Aorta (tissue), 5 donors: ENCODE results near the gene AK6. TPM values are rescaled to one million over a fixed set of nuclear protein-coding genes. Genes with fewer than 3 reads are reported as not detected.
A peak's percentile ranks its signal among the peaks of the same experiment; 100 is the strongest.

Experiments
- ATAC-seq: fragments of 200-7000 bp; cut with Tn5 transposase; one replicate; pipeline ENCODE4 v1.9.1; 2022; ENCODE audit warnings: moderate library complexity; ENCODE audit not compliant: low FRiP score
- DNase-seq, 2 donors: peaks; one replicate each; pipeline ENCODE4 v3.0.0-alpha.2; 2020
- H3K27ac ChIP-seq, 2 donors: one replicate each; pipeline ENCODE4 v1.5.1; 2013; ENCODE audit warnings: low read length in 2 of 2, mild to moderate bottlenecking in 2 of 2, moderate library complexity in 2 of 2, control low read depth in 1 of 2, inconsistent platforms in 1 of 2, low read depth in 1 of 2
- H3K27me3 ChIP-seq, 2 donors: one replicate each; pipeline ENCODE4 v1.6.1; 2013; ENCODE audit warnings: control low read depth in 1 of 2, low read length in 1 of 2, mild to moderate bottlenecking in 1 of 2, moderate library complexity in 1 of 2; ENCODE audit not compliant: insufficient read depth in 2 of 2, control insufficient read depth in 1 of 2
- H3K36me3 ChIP-seq, 2 donors: one replicate each; pipeline ENCODE4 v1.6.1; 2013; ENCODE audit warnings: control low read depth in 1 of 2, low read length in 1 of 2, mild to moderate bottlenecking in 1 of 2; ENCODE audit not compliant: insufficient read depth in 2 of 2, control insufficient read depth in 1 of 2
- H3K4me1 ChIP-seq, 2 donors: one replicate each; pipeline ENCODE4 v1.6.1; 2013; ENCODE audit warnings: low read length in 2 of 2, control low read depth in 1 of 2, mild to moderate bottlenecking in 1 of 2, moderate library complexity in 1 of 2; ENCODE audit not compliant: insufficient read depth in 2 of 2, control insufficient read depth in 1 of 2
- H3K4me3 ChIP-seq, 2 donors: one replicate each; pipeline ENCODE4 v1.5.1; 2013; ENCODE audit warnings: low read length in 2 of 2, control low read depth in 1 of 2, mild to moderate bottlenecking in 1 of 2
- H3K9me3 ChIP-seq: one replicate; pipeline ENCODE4 v1.6.1; 2013; ENCODE audit warnings: mild to moderate bottlenecking, low read length; ENCODE audit not compliant: control insufficient read depth
- WGBS, 2 donors: extraction: QIAGEN DNeasy Blood & Tissue Kit; methylation state at CpG; one replicate each; pipeline ENCODE4 v1.1.7; 2013; 5-methylcytosine and 5-hydroxymethylcytosine counted together
- intact Hi-C, 2 donors: fragments of 100-400 bp; cut with DNase I; formaldehyde crosslinking; loops; one replicate each; pipeline versions ENCODE4 v1.14.2 to v1.15.0; 2022
- polyA plus RNA-seq, 2 donors: library from polyadenylated mRNA; stranded (reverse); fragments of 200-250 nt; gene quantifications; one replicate each; pipeline ENCODE4 v1.2.3, GENCODE V29; 2013
- total RNA-seq, 2 donors: library from RNA; stranded (reverse); fragmentation: NEBNext Ultra II Directional; extraction: Animal tissue kit (Norgen Biotek cat#: 25700); gene quantifications; one replicate each; pipeline ENCODE4 v1.2.1, GENCODE V29; 2021
- donor health status: healthy with polysubstance abuse.
- donor health status: Bipolar disorder and iron deficiency.
- donor health status: DM: no; HTN: no; CAD: no.
- donor health status: DM: no; HTN: no; CAD: no.
- donor health status: DM: yes; HTN: yes; CAD: no.

The AK6 gene
- total and polyA plus RNA-seq, 4 donors, result 28.0 to 49.3 (median 36.7) TPM

DNA sequence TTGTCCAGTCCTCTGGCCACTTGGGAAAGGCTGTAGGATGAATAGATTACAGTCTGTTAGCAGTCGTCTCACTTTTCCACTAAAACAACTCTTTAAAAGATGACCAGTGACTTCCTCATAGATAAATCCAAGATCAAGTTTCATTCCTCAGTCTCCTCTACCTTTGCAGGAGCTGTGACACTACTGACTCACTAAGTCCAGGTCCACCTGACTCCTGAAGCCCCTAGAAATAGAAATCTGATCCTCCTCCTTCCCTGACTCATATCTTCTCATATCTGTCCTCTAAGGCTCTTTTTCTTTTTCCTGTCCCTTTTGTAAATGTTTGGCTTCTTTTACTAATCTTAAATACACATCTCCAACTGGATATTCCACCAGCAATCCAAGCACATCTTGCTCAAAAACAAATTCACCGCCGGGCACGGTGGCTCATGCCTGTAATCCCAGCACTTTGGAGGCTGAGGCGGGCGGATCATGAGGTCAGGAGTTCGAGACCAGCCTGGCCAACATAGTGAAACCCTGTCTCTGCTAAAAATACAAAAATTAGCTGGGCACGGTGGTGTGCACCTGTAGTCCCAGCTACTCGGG, 39.3 kb downstream of the AK6 start:
- DNase-seq (no peak), ATAC-seq (no peak)
- Histone ChIP-seq H3K36me3 (no peaks in the 10 kb centered on the region), H3K27me3 (no peaks in the 10 kb centered on the region), H3K4me3 (no peak overlapping the region), H3K9me3 (no peaks in the 10 kb centered on the region), H3K4me1 (no peaks in the 10 kb centered on the region), H3K27ac (no peak overlapping the region)
- WGBS, 2 donors, result 85 to 87% methylated on average over 9 of the region's 9 CpGs
- intact Hi-C loops, result loop anchor here (10.0 kb wide), 2 partner anchors 95 to 165 kb away; partner anchors contain the start of genes CDK7 (in 2 of the 2) and CCNB1 (in 1 of the 2)

DNA sequence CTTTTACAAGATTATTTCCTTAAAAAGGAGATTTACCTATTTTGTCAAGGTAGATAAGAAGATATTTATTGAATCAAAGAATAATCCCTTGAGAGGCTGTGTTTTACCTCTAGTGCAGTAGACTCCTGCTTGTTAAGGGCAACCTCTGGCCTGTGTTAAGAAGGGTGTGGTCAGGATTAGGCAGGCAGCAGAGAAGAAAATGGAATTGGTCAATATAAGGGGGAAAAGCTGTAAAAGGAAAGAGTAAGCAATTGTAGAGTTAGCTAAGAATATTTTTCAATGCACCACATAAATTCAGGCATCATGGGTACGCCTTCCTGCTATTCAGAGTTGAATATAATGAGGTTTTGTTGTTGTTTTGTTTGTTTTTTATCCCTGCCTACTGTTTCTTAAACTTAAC, 43.0 kb downstream of the AK6 start:
- intact Hi-C loops, result no loop called here
- ATAC-seq (no peak), DNase-seq (no peak)
- H3K9me3 ChIP-seq, result no peaks in the 10 kb centered on the region
- no peaks in the 10 kb centered on the region for H3K36me3 ChIP-seq
- H3K4me1 ChIP-seq, result no peaks in the 10 kb centered on the region
- H3K27me3 ChIP-seq, result no peaks in the 10 kb centered on the region
- 93 to 96% methylated on average over 1 of the region's 1 CpG for WGBS, 2 donors
- no peak overlapping the region for H3K27ac ChIP-seq
- no peak overlapping the region for H3K4me3 ChIP-seq

GRCh38 chr5:69317391-69317790, 51.9 kb downstream of the AK6 start:
- WGBS, 2 donors, result 79 to 83% methylated on average over 4 of the region's 4 CpGs
- Histone ChIP-seq H3K9me3 (no peaks in the 10 kb centered on the region), H3K27ac (no peak overlapping the region), H3K4me3 (no peak overlapping the region), H3K36me3 (peaks cover 0 to 5% of the 10 kb centered on the region in 2 donors), H3K27me3 (no peaks in the 10 kb centered on the region), H3K4me1 (peaks cover 0 to 2% of the 10 kb centered on the region in 2 donors)
- ATAC-seq (no peak), DNase-seq (no peak)
- intact Hi-C loops, result no loop called here

DNA sequence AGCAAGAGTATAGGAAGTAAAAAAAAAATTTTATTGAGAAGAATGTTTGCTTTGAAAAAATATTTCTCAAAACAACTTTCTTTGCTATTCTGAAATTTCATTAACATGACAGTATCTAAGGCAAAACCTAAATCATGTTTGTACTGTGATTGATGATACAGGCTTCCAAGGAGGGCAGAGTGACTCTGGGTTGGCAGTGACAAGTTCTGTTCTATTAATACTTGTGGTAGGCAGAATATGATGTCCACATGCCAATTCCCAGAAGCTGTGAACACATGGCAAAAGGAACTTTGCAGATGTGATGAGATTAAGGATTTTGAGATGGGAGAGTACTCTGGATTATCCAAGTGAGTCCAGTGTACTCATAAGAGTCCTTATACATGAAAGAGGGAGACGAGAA, 53.3 kb downstream of the AK6 start:
- Histone ChIP-seq H3K36me3 (peaks cover 0 to 5% of the 10 kb centered on the region in 2 donors), H3K27me3 (no peaks in the 10 kb centered on the region), H3K4me3 (no peak overlapping the region), H3K27ac (peak overlapping the region in 1 of 2 donors; percentile 33), H3K9me3 (no peaks in the 10 kb centered on the region), H3K4me1 (peaks cover 0 to 2% of the 10 kb centered on the region in 2 donors)
- ATAC-seq (no peak), DNase-seq (no peak)
- intact Hi-C loops, result no loop called here
- WGBS, 2 donors, result 96 to 100% methylated on average over 1 of the region's 1 CpG

DNA sequence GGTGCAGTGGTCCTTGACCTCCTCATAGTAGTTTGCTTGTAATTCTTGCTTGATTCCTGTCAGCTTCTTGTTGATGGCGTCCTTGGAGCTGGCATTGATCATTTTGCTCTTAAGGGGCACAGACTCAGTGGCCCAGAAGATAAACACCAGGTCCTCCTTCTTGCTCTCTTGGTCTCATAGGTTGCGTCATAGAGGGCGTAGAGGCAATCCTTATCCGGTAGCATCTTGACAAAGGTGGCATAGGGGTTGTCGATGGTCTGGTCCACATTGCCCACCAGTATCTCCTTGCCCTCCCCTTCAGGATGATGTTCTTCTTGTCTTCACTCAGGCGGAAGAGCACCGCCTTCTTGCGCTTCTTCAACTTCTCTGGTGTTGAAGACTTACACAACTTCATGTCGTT, 55.9 kb downstream of the AK6 start:
- DNase-seq, result no peak
- WGBS, 2 donors, result 96% methylated on average over 9 of the region's 9 CpGs
- Histone ChIP-seq H3K27ac (no peak overlapping the region), H3K9me3 (no peaks in the 10 kb centered on the region), H3K4me3 (no peak overlapping the region), H3K36me3 (peaks cover 4 to 6% of the 10 kb centered on the region in 2 donors), H3K27me3 (no peaks in the 10 kb centered on the region), H3K4me1 (peaks cover 0 to 2% of the 10 kb centered on the region in 2 donors)
- intact Hi-C loops, result no loop called here
- no peak for ATAC-seq

DNA sequence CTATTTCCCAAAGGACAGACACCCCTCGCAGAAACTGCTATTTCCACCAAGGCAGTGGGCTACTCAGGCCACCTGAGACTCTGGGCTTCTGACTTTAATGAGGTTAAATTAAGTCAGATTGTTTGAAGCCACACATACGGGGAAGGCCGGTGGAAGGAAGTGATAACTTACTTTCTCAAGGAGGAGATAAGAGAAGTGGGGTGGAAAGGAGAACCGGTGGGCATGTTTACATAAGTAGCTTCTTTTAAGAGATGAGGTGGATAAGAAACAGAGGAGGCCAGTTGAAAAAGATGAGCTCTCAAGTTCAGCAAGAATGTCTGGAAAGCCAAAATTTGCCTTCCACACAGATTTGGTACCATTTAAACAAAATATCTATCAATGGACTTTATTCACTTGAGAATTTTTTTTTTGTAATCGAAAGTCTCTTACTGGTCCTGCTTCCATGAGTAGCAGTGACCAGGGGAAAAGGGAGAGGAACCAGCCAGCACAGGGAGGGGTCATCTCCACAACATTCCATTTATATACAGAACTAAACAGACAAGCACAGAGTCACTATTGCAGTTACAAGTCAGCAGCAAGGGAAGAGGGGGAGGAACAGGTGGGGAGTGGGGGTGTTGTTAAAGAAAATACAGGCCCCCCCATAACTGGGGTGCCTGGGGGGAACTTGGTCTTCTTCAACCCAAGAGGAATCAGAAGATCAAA, 56.7 kb downstream of the AK6 start:
- DNase-seq (no peak), ATAC-seq (no peak)
- Histone ChIP-seq H3K9me3 (no peaks in the 10 kb centered on the region), H3K36me3 (peaks cover 4 to 6% of the 10 kb centered on the region in 2 donors), H3K4me3 (no peak overlapping the region), H3K27ac (no peak overlapping the region), H3K4me1 (peaks cover 0 to 2% of the 10 kb centered on the region in 2 donors), H3K27me3 (no peaks in the 10 kb centered on the region)
- intact Hi-C loops, result no loop called here
- 84 to 85% methylated on average over 5 of the region's 5 CpGs for WGBS, 2 donors

GRCh38 chr5:69309380-69309779, 59.9 kb downstream of the AK6 start:
- Histone ChIP-seq H3K4me1 (no peaks in the 10 kb centered on the region), H3K4me3 (no peak overlapping the region), H3K27me3 (no peaks in the 10 kb centered on the region), H3K27ac (no peak overlapping the region), H3K9me3 (no peaks in the 10 kb centered on the region), H3K36me3 (peaks cover 4 to 6% of the 10 kb centered on the region in 2 donors)
- WGBS, 2 donors, result 97 to 98% methylated on average over 5 of the region's 5 CpGs
- intact Hi-C loops, result no loop called here
- no peak for DNase-seq
- ATAC-seq, result no peak

DNA sequence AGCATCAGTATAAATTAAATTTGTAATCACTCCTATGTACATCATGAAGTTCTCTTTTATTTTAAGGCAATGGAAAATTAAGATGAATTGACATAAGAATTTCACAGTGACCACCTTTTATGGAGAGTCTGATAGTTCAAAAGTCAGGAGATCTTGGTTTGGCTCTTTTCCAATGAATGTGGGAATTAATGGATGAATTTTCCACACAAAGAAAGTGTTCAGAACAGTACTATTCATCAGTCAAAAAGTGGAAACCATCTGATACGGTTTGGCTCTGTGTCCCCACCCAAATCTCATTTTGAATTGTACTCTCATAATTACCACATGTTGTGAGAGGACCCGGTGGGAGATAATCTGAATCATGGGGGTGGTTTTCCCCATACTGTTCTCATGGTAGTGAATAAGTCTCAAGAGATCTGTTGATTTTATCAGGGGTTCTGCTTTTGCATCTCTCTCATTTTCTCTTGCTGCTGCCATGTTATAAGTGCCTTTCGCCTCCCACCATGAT, 61.2 kb downstream of the AK6 start:
- ATAC-seq (no peak), DNase-seq (no peak)
- intact Hi-C loops, result no loop called here
- peaks cover 3 to 4% of the 10 kb centered on the region in 2 donors for H3K36me3 ChIP-seq
- H3K4me1 ChIP-seq, result no peaks in the 10 kb centered on the region
- H3K9me3 ChIP-seq, result no peaks in the 10 kb centered on the region
- no peaks in the 10 kb centered on the region for H3K27me3 ChIP-seq
- no peak overlapping the region for H3K27ac ChIP-seq
- no peak overlapping the region for H3K4me3 ChIP-seq
- 57 to 68% methylated on average over 3 of the region's 3 CpGs for WGBS, 2 donors

GRCh38 chr5:69305512-69305911, 63.8 kb downstream of the AK6 start:
- intact Hi-C loops, result no loop called here
- peaks cover 3 to 4% of the 10 kb centered on the region in 2 donors for H3K36me3 ChIP-seq
- H3K27me3 ChIP-seq, result no peaks in the 10 kb centered on the region
- no peak for DNase-seq
- no peaks in the 10 kb centered on the region for H3K4me1 ChIP-seq
- WGBS, 2 donors, result 88 to 91% methylated on average over 8 of the region's 8 CpGs
- ATAC-seq, result no peak
- no peak overlapping the region for H3K27ac ChIP-seq
- H3K4me3 ChIP-seq, result no peak overlapping the region
- H3K9me3 ChIP-seq, result no peaks in the 10 kb centered on the region
